OCI-LY3 (cell line): ENCODE results near the gene TRANK1.

Experiments used
- H2AFZ ChIP-seq: fragments of 200-600, 300-600 bp; shearing (Covaris generic); 2 replicates; pipeline ENCODE4 v1.6.0; 2014; ENCODE audit warnings: antibody characterized with exemption, low read depth, low read length
- H3K27ac ChIP-seq: fragments of 200-600, 300-600 bp; sonication (generic); 2 replicates; pipeline ENCODE4 v1.5.1; 2014; ENCODE audit warnings: mild to moderate bottlenecking, low read length, moderate library complexity, mixed read lengths
- H3K27me3 ChIP-seq: fragments of 200-600, 300-600 bp; sonication (generic); 2 replicates; pipeline ENCODE4 v1.6.1; 2014; ENCODE audit warnings: low read depth, low read length, mixed read lengths
- H3K36me3 ChIP-seq: fragments of 200-600, 300-600 bp; sonication (generic); replicated peaks from 2 replicates; pipeline ENCODE3; 2014; ENCODE audit warnings: low read depth, low read length, mixed read lengths
- H3K4me1 ChIP-seq: fragments of 300-600, 200-600 bp; sonication (generic); 2 replicates; pipeline ENCODE4 v1.6.1; 2014; ENCODE audit warnings: low read length, mixed read lengths
- H3K4me2 ChIP-seq: fragments of 200-600, 300-600 bp; sonication (generic); 2 replicates; pipeline ENCODE4 v1.6.1; 2014; ENCODE audit warnings: low read length, mixed read lengths
- H3K4me3 ChIP-seq: fragments of 300-600, 200-600 bp; sonication (generic); 2 replicates; pipeline ENCODE4 v1.5.1; 2014; ENCODE audit warnings: antibody characterized with exemption, mild to moderate bottlenecking, low read length, moderate library complexity
- H3K79me2 ChIP-seq: fragments of 300-600, 200-600 bp; shearing (Covaris generic); 2 replicates; pipeline ENCODE4 v1.6.1; 2014; ENCODE audit warnings: mild to moderate bottlenecking, low read length, mixed read lengths
- H3K9ac ChIP-seq: fragments of 300-600, 200-600 bp; shearing (Covaris generic); 2 replicates; pipeline ENCODE4 v1.6.0; 2014; ENCODE audit warnings: mild to moderate bottlenecking, low read length, moderate library complexity
- H3K9me3 ChIP-seq: fragments of 200-600, 300-600 bp; shearing (Covaris generic); 2 replicates; pipeline ENCODE4 v1.6.1; 2014; ENCODE audit warnings: low read length, mixed read lengths; ENCODE audit not compliant: insufficient read depth
- H4K20me1 ChIP-seq: fragments of 200-600, 300-600 bp; sonication (generic); 2 replicates; pipeline ENCODE4 v1.6.1; 2016; ENCODE audit warnings: low read length, mixed read lengths; ENCODE audit not compliant: insufficient read depth
- EZH2phosphoT487 ChIP-seq: fragments of 200-600 bp; shearing (Covaris generic); IDR thresholded peaks from 2 replicates; pipeline ENCODE4 v1.6.1; 2018; ENCODE audit warnings: antibody characterized with exemption, mixed run types, low read depth
- TF ChIP-seq, protein P1 (sequence below): fragments of 200-600, 300-600 bp; sonication (generic); IDR thresholded peaks from 2 replicates; pipeline ENCODE4 v1.5.1; 2014; ENCODE audit warnings: antibody characterized with exemption, low read length, low read depth

TRANK1 gene

GRCh38 chr3:36871379-36872126 is 73.3 kb downstream of the TRANK1 start:
- TF ChIP-seq, protein P1, sequence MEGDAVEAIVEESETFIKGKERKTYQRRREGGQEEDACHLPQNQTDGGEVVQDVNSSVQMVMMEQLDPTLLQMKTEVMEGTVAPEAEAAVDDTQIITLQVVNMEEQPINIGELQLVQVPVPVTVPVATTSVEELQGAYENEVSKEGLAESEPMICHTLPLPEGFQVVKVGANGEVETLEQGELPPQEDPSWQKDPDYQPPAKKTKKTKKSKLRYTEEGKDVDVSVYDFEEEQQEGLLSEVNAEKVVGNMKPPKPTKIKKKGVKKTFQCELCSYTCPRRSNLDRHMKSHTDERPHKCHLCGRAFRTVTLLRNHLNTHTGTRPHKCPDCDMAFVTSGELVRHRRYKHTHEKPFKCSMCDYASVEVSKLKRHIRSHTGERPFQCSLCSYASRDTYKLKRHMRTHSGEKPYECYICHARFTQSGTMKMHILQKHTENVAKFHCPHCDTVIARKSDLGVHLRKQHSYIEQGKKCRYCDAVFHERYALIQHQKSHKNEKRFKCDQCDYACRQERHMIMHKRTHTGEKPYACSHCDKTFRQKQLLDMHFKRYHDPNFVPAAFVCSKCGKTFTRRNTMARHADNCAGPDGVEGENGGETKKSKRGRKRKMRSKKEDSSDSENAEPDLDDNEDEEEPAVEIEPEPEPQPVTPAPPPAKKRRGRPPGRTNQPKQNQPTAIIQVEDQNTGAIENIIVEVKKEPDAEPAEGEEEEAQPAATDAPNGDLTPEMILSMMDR, result peak; percentile 18; the same call in 1 of the 2 replicates
- TF ChIP-seq EZH2phosphoT487, result no peak
- Histone ChIP-seq H3K4me3 (no peak overlapping the region), H3K27me3 (no peaks in the 10 kb centered on the region), H3K36me3 (peaks cover 2% of the 10 kb centered on the region), H4K20me1 (no peaks in the 10 kb centered on the region), H3K9ac (no peak overlapping the region), H3K9me3 (no peaks in the 10 kb centered on the region), H3K79me2 (peaks cover 4% of the 10 kb centered on the region; the same call in 1 of the 2 replicates), H3K4me1 (peaks cover 11% of the 10 kb centered on the region), H3K4me2 (no peak overlapping the region), H2AFZ (no peak overlapping the region), H3K27ac (no peak overlapping the region)

GRCh38 chr3:36868614-36869436 is 76.0 kb downstream of the TRANK1 start:
- no peaks in the 10 kb centered on the region for H3K79me2 ChIP-seq
- no peaks in the 10 kb centered on the region for H4K20me1 ChIP-seq
- peak overlapping the region; percentile 16; the same call in 1 of the 2 replicates for H3K4me2 ChIP-seq
- H3K4me3 ChIP-seq, result no peak overlapping the region
- H3K4me1 ChIP-seq, result peaks cover 2% of the 10 kb centered on the region; the same call in 1 of the 2 replicates
- no peak overlapping the region for H2AFZ ChIP-seq
- no peaks in the 10 kb centered on the region for H3K9me3 ChIP-seq
- H3K27ac ChIP-seq, result no peak overlapping the region
- H3K9ac ChIP-seq, result no peak overlapping the region
- TF ChIP-seq, protein P1, result peak; percentile 89
- TF ChIP-seq EZH2phosphoT487, result no peak
- peaks cover 7% of the 10 kb centered on the region for H3K36me3 ChIP-seq
- H3K27me3 ChIP-seq, result no peaks in the 10 kb centered on the region

GRCh38 chr3:36867810-36868209 is 77.0 kb downstream of the TRANK1 start:
- no peak overlapping the region for H3K9ac ChIP-seq
- no peak overlapping the region for H3K4me3 ChIP-seq
- H4K20me1 ChIP-seq, result no peaks in the 10 kb centered on the region
- H2AFZ ChIP-seq, result no peak overlapping the region
- no peak for TF ChIP-seq EZH2phosphoT487
- TF ChIP-seq, protein P1, result no peak
- peaks cover 13% of the 10 kb centered on the region for H3K36me3 ChIP-seq
- peaks cover 2% of the 10 kb centered on the region; the same call in 1 of the 2 replicates for H3K4me1 ChIP-seq
- no peaks in the 10 kb centered on the region for H3K79me2 ChIP-seq
- no peak overlapping the region for H3K4me2 ChIP-seq
- H3K27me3 ChIP-seq, result no peaks in the 10 kb centered on the region
- no peak overlapping the region for H3K27ac ChIP-seq
- no peaks in the 10 kb centered on the region for H3K9me3 ChIP-seq

GRCh38 chr3:36866368-36866767 is 78.5 kb downstream of the TRANK1 start:
- H2AFZ ChIP-seq, result no peak overlapping the region
- no peak overlapping the region for H3K27ac ChIP-seq
- H3K36me3 ChIP-seq, result peaks cover 18% of the 10 kb centered on the region
- H4K20me1 ChIP-seq, result no peaks in the 10 kb centered on the region
- no peak for TF ChIP-seq EZH2phosphoT487
- TF ChIP-seq, protein P1, result no peak
- no peaks in the 10 kb centered on the region for H3K27me3 ChIP-seq
- H3K9me3 ChIP-seq, result no peaks in the 10 kb centered on the region
- no peak overlapping the region for H3K9ac ChIP-seq
- peaks cover 2% of the 10 kb centered on the region; the same call in 1 of the 2 replicates for H3K4me1 ChIP-seq
- no peak overlapping the region for H3K4me3 ChIP-seq
- H3K79me2 ChIP-seq, result no peaks in the 10 kb centered on the region
- H3K4me2 ChIP-seq, result no peak overlapping the region
